IPS DF 6.9 (cell line): ENCODE results near the gene EOMES.

ENCODE experiments used
- DNase-seq: peaks from one replicate; pipeline ENCODE4 v3.0.0-alpha.2; 2013; ENCODE audit warnings: low read depth, low spot score
- H3K27ac ChIP-seq: one replicate; pipeline ENCODE4 v1.5.1; 2013; ENCODE audit warnings: low read length, control low read depth
- H3K27me3 ChIP-seq: 2 replicates; pipeline ENCODE4 v1.6.1; 2013; ENCODE audit warnings: mild to moderate bottlenecking, low read length; ENCODE audit not compliant: control insufficient read depth, insufficient read depth
- H3K36me3 ChIP-seq: 2 replicates; pipeline ENCODE4 v1.6.1; 2013; ENCODE audit warnings: low read length; ENCODE audit not compliant: control insufficient read depth, insufficient read depth
- H3K4me1 ChIP-seq: 2 replicates; pipeline ENCODE4 v1.6.1; 2013; ENCODE audit warnings: low read length; ENCODE audit not compliant: control insufficient read depth, insufficient read depth
- H3K4me3 ChIP-seq: 2 replicates; pipeline ENCODE4 v1.5.1; 2013; ENCODE audit warnings: mild to moderate bottlenecking, low read length
- H3K9me3 ChIP-seq: 2 replicates; pipeline ENCODE4 v1.6.1; 2013; ENCODE audit warnings: low read length, inconsistent platforms; ENCODE audit not compliant: control insufficient read depth, insufficient read depth
- WGBS: extraction: QIAGEN DNeasy Blood & Tissue Kit; methylation state at CpG from one replicate; pipeline ENCODE4 v1.1.7; 2013; ENCODE audit warnings: mixed read lengths, missing lambda C conversion rate; ENCODE audit not compliant: insufficient read length, insufficient coverage; 5-methylcytosine and 5-hydroxymethylcytosine counted together

Gene EOMES

GRCh38 chr3:27730774-27731659 lies 8.9 kb upstream of the EOMES start:
- Histone ChIP-seq H3K27ac (no peak overlapping the region), H3K9me3 (no peaks in the 10 kb centered on the region), H3K4me1 (peaks cover 8% of the 10 kb centered on the region; the same call in 1 of the 2 replicates), H3K4me3 (no peak overlapping the region), H3K27me3 (peaks cover 55% of the 10 kb centered on the region), H3K36me3 (no peaks in the 10 kb centered on the region)
- no peak for DNase-seq
- no CpG with 5 or more reads among the region's 31 CpGs for WGBS

GRCh38 chr3:27729748-27730611 lies 7.9 kb upstream of the EOMES start:
- Histone ChIP-seq H3K36me3 (no peaks in the 10 kb centered on the region), H3K4me1 (peaks cover 8% of the 10 kb centered on the region; the same call in 1 of the 2 replicates), H3K27me3 (peaks cover 63% of the 10 kb centered on the region), H3K4me3 (no peak overlapping the region), H3K9me3 (no peaks in the 10 kb centered on the region), H3K27ac (no peak overlapping the region)
- no CpG with 5 or more reads among the region's 41 CpGs for WGBS
- DNase-seq: no peak

DNA sequence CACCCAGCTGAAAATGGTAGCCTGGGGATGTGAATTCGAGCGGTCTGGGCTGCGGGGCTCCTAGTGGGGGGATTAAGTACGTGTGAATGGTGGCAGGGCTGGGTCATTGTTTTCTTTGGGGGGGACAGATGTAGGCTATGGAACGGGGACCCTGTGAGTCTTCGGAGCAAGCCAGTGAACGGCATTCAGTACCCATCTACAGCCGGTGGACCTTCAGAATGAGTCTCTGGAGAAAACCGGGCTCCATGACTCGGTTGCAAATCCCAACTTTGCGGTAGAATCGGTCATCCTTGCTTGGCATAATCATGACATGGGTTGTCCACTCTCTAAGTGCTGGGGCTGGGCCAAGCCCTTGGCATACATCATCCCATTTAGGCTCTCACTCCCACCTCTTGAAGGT lies 7.2 kb upstream of the EOMES start:
- H3K27me3 ChIP-seq: peaks cover 69% of the 10 kb centered on the region

DNA sequence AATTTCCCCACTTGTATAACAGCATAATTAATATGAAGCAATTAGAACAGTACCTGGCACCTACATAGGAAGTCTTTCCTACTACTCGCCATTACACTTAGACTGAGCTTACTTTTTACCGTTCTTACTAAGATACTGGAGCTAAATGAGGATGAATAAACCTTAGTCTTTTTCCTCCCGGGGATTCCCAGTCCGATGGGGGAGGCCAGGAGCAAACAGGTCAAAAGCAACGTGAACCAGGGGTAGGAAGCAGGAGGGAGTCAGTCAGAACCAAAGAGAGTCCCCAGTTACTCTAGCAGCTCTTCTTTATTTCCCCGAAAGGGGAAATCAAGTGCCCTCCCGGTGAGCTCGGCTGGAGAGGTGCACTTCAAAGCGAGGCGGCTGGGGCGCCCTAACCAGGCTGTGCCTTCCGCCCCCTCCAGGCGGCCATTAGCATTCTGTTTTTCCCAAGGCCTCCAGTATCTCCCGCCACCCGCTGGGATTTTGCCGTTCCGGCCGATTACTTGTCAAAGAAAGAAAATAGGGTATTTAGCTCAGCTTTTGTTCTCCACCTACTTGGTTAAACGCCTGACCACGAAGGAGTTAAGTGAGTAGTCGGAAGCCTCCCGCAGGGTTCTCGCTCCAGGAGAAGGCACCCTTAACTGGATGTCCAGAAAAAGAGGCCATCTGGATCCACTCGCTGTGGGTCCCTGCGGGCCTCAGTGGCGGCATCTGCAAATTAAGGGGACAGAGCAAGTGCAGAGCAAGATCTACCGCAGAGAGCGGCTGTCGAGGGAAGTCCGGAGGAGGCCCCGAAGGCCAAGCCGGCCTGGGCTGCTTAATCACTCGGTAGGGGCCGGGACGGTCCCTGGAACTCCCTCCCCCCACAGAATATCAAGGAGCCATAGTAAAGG lies 6.3 kb upstream of the EOMES start:
- H3K27ac ChIP-seq: no peak overlapping the region
- no peak for DNase-seq
- no CpG with 5 or more reads among the region's 35 CpGs for WGBS
- H3K27me3 ChIP-seq: peaks cover 78% of the 10 kb centered on the region
- no peaks in the 10 kb centered on the region for H3K9me3 ChIP-seq
- H3K4me1 ChIP-seq: peaks cover 8% of the 10 kb centered on the region; the same call in 1 of the 2 replicates
- H3K4me3 ChIP-seq: no peak overlapping the region
- no peaks in the 10 kb centered on the region for H3K36me3 ChIP-seq

More for the DNA sequence above, 7.2 kb upstream of the EOMES start:
- peaks cover 8% of the 10 kb centered on the region; the same call in 1 of the 2 replicates for H3K4me1 ChIP-seq
- no peak overlapping the region for H3K4me3 ChIP-seq
- no CpG with 5 or more reads among the region's 12 CpGs for WGBS
- H3K36me3 ChIP-seq: no peaks in the 10 kb centered on the region
- no peak for DNase-seq
- H3K9me3 ChIP-seq: no peaks in the 10 kb centered on the region
- no peak overlapping the region for H3K27ac ChIP-seq

DNA sequence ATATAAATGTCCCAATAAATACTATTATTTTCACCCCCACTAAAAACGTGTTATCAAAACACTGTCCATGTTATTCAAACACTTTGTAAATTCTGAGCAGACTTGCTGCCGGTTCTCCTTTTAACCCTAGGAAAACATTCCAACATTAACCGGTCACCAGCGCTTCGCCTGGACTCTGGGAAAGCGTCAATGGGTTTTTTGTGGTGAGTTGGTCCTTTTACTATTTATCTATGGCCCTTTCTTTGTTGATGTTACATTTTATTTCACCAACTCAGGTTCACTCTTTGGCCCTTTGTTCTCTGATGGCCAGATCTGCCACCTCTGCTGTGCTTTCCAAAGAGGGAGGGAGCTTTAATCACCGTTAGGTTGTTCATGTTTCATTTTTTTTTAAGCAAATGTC lies 4.1 kb upstream of the EOMES start:
- DNase-seq: no peak
- H3K36me3 ChIP-seq: no peaks in the 10 kb centered on the region
- no peaks in the 10 kb centered on the region for H3K9me3 ChIP-seq
- peaks cover 3% of the 10 kb centered on the region; the same call in 1 of the 2 replicates for H3K4me1 ChIP-seq
- H3K4me3 ChIP-seq: no peak overlapping the region
- no peak overlapping the region for H3K27ac ChIP-seq
- no CpG with 5 or more reads among the region's 7 CpGs for WGBS
- H3K27me3 ChIP-seq: peaks cover 76% of the 10 kb centered on the region

DNA sequence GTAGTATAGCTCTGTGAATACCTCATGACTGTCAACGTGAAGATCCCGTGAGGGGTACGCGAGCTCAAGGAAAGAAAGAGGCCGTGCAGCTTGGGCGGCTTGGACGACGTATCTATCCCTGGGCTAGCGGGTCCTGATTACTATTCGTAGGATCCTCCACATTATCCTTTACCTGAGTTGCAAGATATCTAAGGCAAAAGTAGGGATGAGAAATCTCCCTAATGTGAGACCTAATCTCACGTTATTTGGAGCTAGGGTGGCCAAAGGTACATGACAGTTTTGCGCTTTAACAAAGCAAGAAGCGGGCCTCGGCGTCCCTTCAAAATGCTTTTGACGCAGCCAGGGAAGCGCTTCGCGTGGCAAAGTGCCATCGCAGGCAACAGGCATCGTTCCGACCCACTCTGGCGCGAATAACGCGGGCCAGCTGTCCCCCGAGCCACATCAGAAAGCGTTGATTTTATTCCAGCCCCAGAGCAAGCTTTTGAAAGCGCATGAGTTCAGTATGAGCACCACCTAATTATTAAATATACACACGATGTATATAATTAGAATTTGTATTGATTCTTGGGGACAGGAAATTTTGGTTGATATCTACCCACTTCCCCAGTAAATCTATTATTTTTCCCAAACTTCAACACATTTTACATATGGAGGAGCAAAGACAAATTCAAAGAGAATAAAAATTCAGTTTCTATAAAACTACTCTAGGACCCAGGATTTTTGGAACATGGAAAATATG lies 2.5 kb upstream of the EOMES start:
- no peak for DNase-seq
- no peak overlapping the region for H3K4me3 ChIP-seq
- WGBS: no CpG with 5 or more reads among the region's 30 CpGs
- no peaks in the 10 kb centered on the region for H3K36me3 ChIP-seq
- peaks cover 76% of the 10 kb centered on the region for H3K27me3 ChIP-seq
- no peaks in the 10 kb centered on the region for H3K9me3 ChIP-seq
- no peak overlapping the region for H3K27ac ChIP-seq
- no peaks in the 10 kb centered on the region; the same call in 1 of the 2 replicates for H3K4me1 ChIP-seq

DNA sequence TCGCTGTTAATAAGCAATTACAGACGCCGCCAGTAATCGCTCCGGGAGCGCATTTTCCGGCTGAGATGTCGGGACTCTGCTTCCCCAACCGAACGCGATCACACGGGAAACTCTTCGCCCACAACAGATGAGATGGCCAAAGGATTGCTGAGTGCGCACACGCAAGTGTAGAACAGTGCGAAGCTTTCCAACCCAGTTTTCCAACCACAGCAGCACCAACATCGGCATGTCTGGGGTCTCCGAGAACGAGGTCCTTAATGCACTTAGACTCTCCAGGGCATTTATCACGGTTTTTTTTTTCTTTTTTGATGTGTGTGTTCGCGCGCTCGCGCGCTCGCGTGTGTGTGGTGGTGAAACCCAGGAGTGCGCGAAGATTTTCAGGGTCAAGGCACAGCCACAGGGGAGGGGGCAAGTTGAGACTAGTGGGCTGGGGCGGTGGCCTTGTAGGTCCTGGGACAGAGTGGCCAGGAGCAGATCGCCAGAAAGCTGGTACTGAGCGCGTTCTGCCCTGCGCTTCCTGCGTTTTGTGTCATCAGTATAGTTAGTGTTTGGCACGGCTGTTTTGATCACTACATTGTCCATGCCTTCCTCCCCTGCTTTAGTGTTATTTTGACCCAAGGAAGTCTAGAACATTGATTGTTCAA lies 1.8 kb upstream of the EOMES start:
- no peak for DNase-seq
- Histone ChIP-seq H3K36me3 (no peaks in the 10 kb centered on the region), H3K4me3 (no peak overlapping the region), H3K27ac (no peak overlapping the region), H3K4me1 (no peaks in the 10 kb centered on the region; the same call in 1 of the 2 replicates), H3K9me3 (no peaks in the 10 kb centered on the region), H3K27me3 (peaks cover 74% of the 10 kb centered on the region)
- no CpG with 5 or more reads among the region's 37 CpGs for WGBS

- no peaks in the 10 kb centered on the region; the same call in 1 of the 2 replicates for H3K4me1 ChIP-seq
- WGBS: no CpG with 5 or more reads among the region's 15 CpGs
Observed at GRCh38 chr3:27723456-27723814, 1.3 kb upstream of the EOMES start.

DNA sequence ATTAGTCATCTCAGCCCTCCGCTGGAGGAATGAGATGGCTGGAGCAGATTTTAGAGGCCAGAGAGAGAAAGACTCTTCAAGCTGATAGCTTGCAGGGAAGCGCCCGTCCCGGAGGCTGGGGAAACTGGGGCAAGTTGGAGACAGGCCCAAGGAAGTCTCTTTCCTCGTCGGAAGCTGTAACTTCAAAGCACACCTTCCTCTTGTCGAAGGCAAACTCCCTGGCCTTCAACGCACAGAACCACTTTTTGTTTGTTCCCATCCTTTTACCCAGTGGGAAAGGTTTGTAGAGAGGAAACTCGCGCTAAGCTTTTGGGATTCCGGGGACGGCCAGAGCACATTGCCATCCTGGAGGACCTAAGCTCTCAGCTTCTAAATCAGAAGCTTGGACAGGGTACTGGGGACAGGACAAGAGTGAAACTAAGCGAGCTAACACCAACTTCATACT lies 900 bp upstream of the EOMES start:
- Histone ChIP-seq H3K27me3 (peaks cover 74% of the 10 kb centered on the region), H3K4me1 (no peaks in the 10 kb centered on the region; the same call in 1 of the 2 replicates), H3K36me3 (no peaks in the 10 kb centered on the region), H3K27ac (no peak overlapping the region), H3K9me3 (no peaks in the 10 kb centered on the region), H3K4me3 (no peak overlapping the region)
- no CpG with 5 or more reads among the region's 13 CpGs for WGBS
- no peak for DNase-seq

More at GRCh38 chr3:27723456-27723814, 1.3 kb upstream of the EOMES start:
- Histone ChIP-seq H3K27me3 (peaks cover 74% of the 10 kb centered on the region), H3K4me3 (no peak overlapping the region), H3K27ac (no peak overlapping the region), H3K36me3 (no peaks in the 10 kb centered on the region), H3K9me3 (no peaks in the 10 kb centered on the region)
- no peak for DNase-seq
